ENCODE measurements around the gene PRR3.

DNA sequence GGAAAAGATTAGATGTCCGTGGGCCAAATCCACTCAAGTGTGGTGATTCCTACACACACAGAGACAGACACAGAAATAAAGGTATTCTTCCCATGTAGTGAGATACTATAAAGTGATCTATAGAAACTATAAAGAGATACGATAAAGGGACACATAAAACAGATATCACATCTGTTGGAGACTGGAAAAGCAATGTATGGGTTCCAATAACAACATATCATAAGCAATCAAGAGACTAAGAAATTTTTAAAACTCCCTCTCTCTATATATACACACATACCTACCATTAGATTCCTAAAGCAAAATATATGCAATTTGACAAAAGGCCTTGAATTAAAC, 54.7 kb downstream of the PRR3 start:
- TF ChIP-seq, protein P1, sequence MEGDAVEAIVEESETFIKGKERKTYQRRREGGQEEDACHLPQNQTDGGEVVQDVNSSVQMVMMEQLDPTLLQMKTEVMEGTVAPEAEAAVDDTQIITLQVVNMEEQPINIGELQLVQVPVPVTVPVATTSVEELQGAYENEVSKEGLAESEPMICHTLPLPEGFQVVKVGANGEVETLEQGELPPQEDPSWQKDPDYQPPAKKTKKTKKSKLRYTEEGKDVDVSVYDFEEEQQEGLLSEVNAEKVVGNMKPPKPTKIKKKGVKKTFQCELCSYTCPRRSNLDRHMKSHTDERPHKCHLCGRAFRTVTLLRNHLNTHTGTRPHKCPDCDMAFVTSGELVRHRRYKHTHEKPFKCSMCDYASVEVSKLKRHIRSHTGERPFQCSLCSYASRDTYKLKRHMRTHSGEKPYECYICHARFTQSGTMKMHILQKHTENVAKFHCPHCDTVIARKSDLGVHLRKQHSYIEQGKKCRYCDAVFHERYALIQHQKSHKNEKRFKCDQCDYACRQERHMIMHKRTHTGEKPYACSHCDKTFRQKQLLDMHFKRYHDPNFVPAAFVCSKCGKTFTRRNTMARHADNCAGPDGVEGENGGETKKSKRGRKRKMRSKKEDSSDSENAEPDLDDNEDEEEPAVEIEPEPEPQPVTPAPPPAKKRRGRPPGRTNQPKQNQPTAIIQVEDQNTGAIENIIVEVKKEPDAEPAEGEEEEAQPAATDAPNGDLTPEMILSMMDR (IDR thresholded peaks at IDR 0.05), result no peak
- TF ChIP-seq POLR2AphosphoS5 (IDR thresholded peaks at IDR 0.05) (no peak), EP300 (IDR thresholded peaks at IDR 0.05) (no peak), POLR2A (IDR thresholded peaks at IDR 0.05) (no peak)

All from stomach (tissue), 4 donors.